Natural killer cell (primary cell): ENCODE results near the gene RGS6. TPM values are rescaled to one million over a fixed set of nuclear protein-coding genes. Genes with fewer than 3 reads are reported as not detected.

Source experiments
- ATAC-seq, 3 donors: fragments of 150-1000 bp in 2 of 3; fragments of 200-7000 bp in 1 of 3; cut with Tn5 transposase; 1 replicate in 1 of 3; 2 replicates in 2 of 3; pipeline ENCODE4 v1.10.0; 2021; ENCODE audit warnings: mild to moderate bottlenecking in 2 of 3, moderate library complexity in 2 of 3
- DNase-seq, 2 donors: peaks; one replicate each; pipeline versions ENCODE4 v3.0.0 to v3.0.0-alpha.2; 2013 to 2021; ENCODE audit warnings: mixed read lengths in 1 of 2
- H3K27ac ChIP-seq: one replicate; pipeline ENCODE4 v1.5.1; 2013; ENCODE audit warnings: mild to moderate bottlenecking, low read length
- H3K27me3 ChIP-seq: one replicate; pipeline ENCODE4 v1.6.1; 2013; ENCODE audit warnings: low read length; ENCODE audit not compliant: control insufficient read depth, insufficient read depth
- H3K36me3 ChIP-seq: one replicate; pipeline ENCODE4 v1.6.1; 2013; ENCODE audit warnings: low read length; ENCODE audit not compliant: control insufficient read depth, insufficient read depth
- H3K4me1 ChIP-seq: one replicate; pipeline ENCODE4 v1.6.1; 2013; ENCODE audit warnings: low read length; ENCODE audit not compliant: control insufficient read depth, insufficient read depth
- H3K4me3 ChIP-seq: one replicate; pipeline ENCODE4 v1.5.1; 2013; ENCODE audit warnings: low read length
- H3K9me3 ChIP-seq: one replicate; pipeline ENCODE4 v1.6.1; 2013; ENCODE audit warnings: low read length; ENCODE audit not compliant: control insufficient read depth, insufficient read depth
- H3K27ac Mint-ChIP-seq, 2 donors: one replicate each; pipeline ENCODE4 v1.8.0; 2022; ENCODE audit warnings: mild to moderate bottlenecking in 2 of 2, mixed read lengths in 2 of 2, moderate library complexity in 1 of 2
- H3K27me3 Mint-ChIP-seq, 2 donors: one replicate each; pipeline ENCODE4 v1.8.0; 2022; ENCODE audit warnings: low read depth in 2 of 2, mixed read lengths in 2 of 2
- H3K36me3 Mint-ChIP-seq: one replicate; pipeline ENCODE4 v1.8.0; 2022; ENCODE audit warnings: mixed read lengths
- H3K4me1 Mint-ChIP-seq, 2 donors: one replicate each; pipeline ENCODE4 v1.8.0; 2022; ENCODE audit warnings: mixed read lengths in 2 of 2
- H3K4me3 Mint-ChIP-seq: one replicate; pipeline ENCODE4 v1.8.0; 2022; ENCODE audit warnings: mild to moderate bottlenecking, moderate library complexity, mixed read lengths
- H3K9me3 Mint-ChIP-seq, 2 donors: one replicate each; pipeline ENCODE4 v1.8.0; 2022; ENCODE audit warnings: mixed read lengths in 2 of 2
- WGBS: methylation state at CpG from one replicate; pipeline ENCODE4 v1.1.7; 2013; ENCODE audit warnings: missing lambda C conversion rate; ENCODE audit not compliant: insufficient coverage; 5-methylcytosine and 5-hydroxymethylcytosine counted together
- intact Hi-C: fragments of 100-400 bp; cut with micrococcal nuclease; formaldehyde crosslinking; loops from one replicate; pipeline ENCODE4 v1.14.2; 2022
- total RNA-seq, 4 donors: library from RNA; stranded (reverse); fragments of 120-200 nt in 1 of 4; gene quantifications; one replicate each; pipeline versions ENCODE4 v1.2.3 to v1.2.4, GENCODE V29; 2013 to 2022
- TF ChIP-seq, protein P1 (sequence below): fragments of 200-600 bp; IDR thresholded peaks from one replicate; pipeline ENCODE4 v1.8.0; 2022; ENCODE audit warnings: antibody characterized with exemption

RGS6 gene
- total RNA-seq, 3 donors from 2014 or later (not counting 1 experiment from before 2014, with no cell fraction given), result 0.75 to 1.4 TPM; not detected in 1

DNA sequence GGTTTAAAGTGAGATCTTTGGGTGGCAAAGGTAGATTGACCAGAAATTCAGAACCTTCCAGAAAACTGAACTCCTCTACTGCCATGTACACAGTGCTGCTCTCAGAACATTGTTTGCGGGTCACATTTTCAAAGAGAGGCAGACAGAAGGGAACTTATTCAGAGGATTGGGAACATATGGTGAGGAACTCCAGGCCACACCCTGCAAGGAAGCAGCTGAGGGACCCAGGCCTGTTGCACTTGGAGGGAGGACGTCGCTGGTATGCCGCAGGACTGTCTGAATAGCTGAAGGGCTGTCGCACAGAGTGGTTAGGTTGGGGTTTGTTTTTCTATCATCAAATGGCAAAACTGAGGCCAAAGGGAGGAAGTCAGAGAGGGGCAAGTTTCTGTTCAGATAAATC is 520.5 kb downstream of the RGS6 start:
- DNase-seq (no peak), ATAC-seq (no peak)
- 47% methylated on average over 5 of the region's 5 CpGs for WGBS
- peaks cover 36 to 37% of the 10 kb centered on the region in 2 donors for H3K4me1 Mint-ChIP-seq
- H3K4me1 ChIP-seq, result peaks cover 33% of the 10 kb centered on the region
- H3K9me3 ChIP-seq, result no peaks in the 10 kb centered on the region
- H3K27ac ChIP-seq, result peak overlapping the region; percentile 77
- intact Hi-C loops, result loop anchor here (5.0 kb wide), 1 partner anchor 140 kb away; no protein-coding TSS in a partner anchor
- H3K36me3 Mint-ChIP-seq, result no peaks in the 10 kb centered on the region
- no peak overlapping the region for H3K4me3 ChIP-seq
- no peaks in the 10 kb centered on the region for H3K36me3 ChIP-seq
- TF ChIP-seq, protein P1, sequence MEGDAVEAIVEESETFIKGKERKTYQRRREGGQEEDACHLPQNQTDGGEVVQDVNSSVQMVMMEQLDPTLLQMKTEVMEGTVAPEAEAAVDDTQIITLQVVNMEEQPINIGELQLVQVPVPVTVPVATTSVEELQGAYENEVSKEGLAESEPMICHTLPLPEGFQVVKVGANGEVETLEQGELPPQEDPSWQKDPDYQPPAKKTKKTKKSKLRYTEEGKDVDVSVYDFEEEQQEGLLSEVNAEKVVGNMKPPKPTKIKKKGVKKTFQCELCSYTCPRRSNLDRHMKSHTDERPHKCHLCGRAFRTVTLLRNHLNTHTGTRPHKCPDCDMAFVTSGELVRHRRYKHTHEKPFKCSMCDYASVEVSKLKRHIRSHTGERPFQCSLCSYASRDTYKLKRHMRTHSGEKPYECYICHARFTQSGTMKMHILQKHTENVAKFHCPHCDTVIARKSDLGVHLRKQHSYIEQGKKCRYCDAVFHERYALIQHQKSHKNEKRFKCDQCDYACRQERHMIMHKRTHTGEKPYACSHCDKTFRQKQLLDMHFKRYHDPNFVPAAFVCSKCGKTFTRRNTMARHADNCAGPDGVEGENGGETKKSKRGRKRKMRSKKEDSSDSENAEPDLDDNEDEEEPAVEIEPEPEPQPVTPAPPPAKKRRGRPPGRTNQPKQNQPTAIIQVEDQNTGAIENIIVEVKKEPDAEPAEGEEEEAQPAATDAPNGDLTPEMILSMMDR, result no peak
- no peaks in the 10 kb centered on the region for H3K9me3 Mint-ChIP-seq
- H3K4me3 Mint-ChIP-seq, result peak overlapping the region; percentile 73
- no peaks in the 10 kb centered on the region for H3K27me3 ChIP-seq
- no peaks in the 10 kb centered on the region for H3K27me3 Mint-ChIP-seq
- peak overlapping the region; percentile 90 to 95 for H3K27ac Mint-ChIP-seq

DNA sequence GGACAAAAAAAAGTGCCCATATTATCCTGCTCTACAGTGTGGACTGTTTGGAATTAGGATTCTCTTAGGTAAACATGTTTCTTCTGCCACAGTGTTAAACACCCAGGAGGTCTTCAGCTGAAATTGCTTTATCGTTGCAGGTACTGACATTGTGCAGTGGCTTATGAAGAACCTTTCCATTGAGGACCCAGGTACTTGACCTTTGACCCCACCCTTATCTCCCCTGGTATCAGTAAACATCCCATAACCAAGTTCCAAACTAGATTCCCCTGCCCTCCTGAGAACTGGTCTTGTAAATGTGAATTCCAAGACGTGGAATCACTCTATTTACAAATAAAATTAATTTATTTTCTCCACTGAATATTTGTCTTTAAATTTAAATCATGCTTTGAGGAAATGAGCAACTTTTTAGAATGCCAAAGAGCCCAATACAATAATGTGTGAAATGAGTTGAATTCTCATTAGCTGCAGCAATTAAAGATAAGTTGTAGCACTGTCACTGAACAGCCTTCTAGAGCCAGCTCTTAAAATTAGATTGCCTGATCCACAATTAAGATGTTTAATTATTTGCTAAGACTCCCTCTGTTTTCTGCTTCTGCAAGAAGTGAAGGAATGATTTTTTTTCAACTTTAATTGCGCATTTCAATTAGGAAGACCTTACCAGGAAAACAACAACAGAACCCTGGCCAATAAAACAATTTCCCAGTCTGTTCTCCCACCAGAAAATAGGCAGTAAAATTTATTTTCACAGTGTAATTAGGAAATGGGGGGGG is 522.3 kb downstream of the RGS6 start:
- Histone ChIP-seq H3K4me1 (peaks cover 33% of the 10 kb centered on the region), H3K27me3 (no peaks in the 10 kb centered on the region), H3K4me3 (no peak overlapping the region), H3K36me3 (no peaks in the 10 kb centered on the region), H3K9me3 (no peaks in the 10 kb centered on the region), H3K27ac (no peak overlapping the region)
- Mint-ChIP-seq H3K4me1 (peaks cover 36 to 37% of the 10 kb centered on the region in 2 donors), H3K36me3 (no peaks in the 10 kb centered on the region), H3K4me3 (no peak overlapping the region), H3K9me3 (no peaks in the 10 kb centered on the region), H3K27me3 (peaks cover 0 to 2% of the 10 kb centered on the region in 2 donors), H3K27ac (no peak overlapping the region)
- WGBS, result 93% methylated on average over 1 of the region's 3 CpGs
- intact Hi-C loops, result loop anchor here (5.0 kb wide), 1 partner anchor 138 kb away; no protein-coding TSS in a partner anchor
- TF ChIP-seq, protein P1, result no peak
- DNase-seq, result no peak
- no peak for ATAC-seq

- Mint-ChIP-seq H3K4me3 (no peak overlapping the region), H3K36me3 (no peaks in the 10 kb centered on the region), H3K27me3 (peaks cover 0 to 2% of the 10 kb centered on the region in 2 donors), H3K9me3 (no peaks in the 10 kb centered on the region), H3K27ac (no peak overlapping the region), H3K4me1 (peaks cover 12 to 14% of the 10 kb centered on the region in 2 donors)
- H3K4me3 ChIP-seq, result no peak overlapping the region
- ATAC-seq (no peak), DNase-seq (no peak)
- WGBS, result 100% methylated on average over 4 of the region's 4 CpGs
- intact Hi-C loops, result no loop called here
- no peak overlapping the region for H3K27ac ChIP-seq
- H3K27me3 ChIP-seq, result no peaks in the 10 kb centered on the region
- no peaks in the 10 kb centered on the region for H3K9me3 ChIP-seq
- peaks cover 10% of the 10 kb centered on the region for H3K4me1 ChIP-seq
- TF ChIP-seq, protein P1, result no peak
- no peaks in the 10 kb centered on the region for H3K36me3 ChIP-seq
These were observed 525.4 kb downstream of the RGS6 start for GRCh38 chr14:72457641-72458040.
